Gastrocnemius medialis (tissue), 4 donors: ENCODE results near the gene KCNT1.

Experiments
- CTCF ChIP-seq, 5 experiments: fragments of 450-650 bp in 3 of 5; fragments of 200-600 bp in 2 of 5; sonication (generic) in 2 of 5; IDR thresholded peaks in 4 of 5; conservative IDR thresholded peaks in 1 of 5; 1 replicate in 4 of 5; 2 replicates in 1 of 5; pipeline ENCODE4 v1.5.1; 2016 to 2019; ENCODE audit warnings: antibody characterized with exemption in 5 of 5, mild to moderate bottlenecking in 3 of 5, moderate library complexity in 3 of 5
- POLR2A ChIP-seq, 2 donors: fragments of 450-650 bp; IDR thresholded peaks; one replicate each; pipeline ENCODE4 v1.6.1; 2017; ENCODE audit warnings: antibody characterized with exemption in 2 of 2, mild to moderate bottlenecking in 2 of 2, moderate library complexity in 2 of 2

- TF ChIP-seq POLR2A (IDR thresholded peaks at IDR 0.05) (no peak), CTCF (IDR thresholded peaks at IDR 0.05 in 4 of 5, conservative IDR thresholded peaks at IDR 0.05 in 1 of 5) (no peak)
Measured at GRCh38 chr9:135756576-135756975, 54.6 kb downstream of the KCNT1 start.
